ENCODE results near the gene CXCR5. TPM values are rescaled to one million over a fixed set of nuclear protein-coding genes. Genes with fewer than 3 reads are reported as not detected.

CXCR5 gene
- total and polyA plus RNA-seq, 10 of the 15 experiments (the other 5 are each of a cell fraction or from before 2014, with no cell fraction given) = 0.03 to 0.63 (median 0.25) TPM

GRCh38 chr11:118939404-118939915, 55.8 kb downstream of the CXCR5 start (continued):
- TF ChIP-seq, protein P1, sequence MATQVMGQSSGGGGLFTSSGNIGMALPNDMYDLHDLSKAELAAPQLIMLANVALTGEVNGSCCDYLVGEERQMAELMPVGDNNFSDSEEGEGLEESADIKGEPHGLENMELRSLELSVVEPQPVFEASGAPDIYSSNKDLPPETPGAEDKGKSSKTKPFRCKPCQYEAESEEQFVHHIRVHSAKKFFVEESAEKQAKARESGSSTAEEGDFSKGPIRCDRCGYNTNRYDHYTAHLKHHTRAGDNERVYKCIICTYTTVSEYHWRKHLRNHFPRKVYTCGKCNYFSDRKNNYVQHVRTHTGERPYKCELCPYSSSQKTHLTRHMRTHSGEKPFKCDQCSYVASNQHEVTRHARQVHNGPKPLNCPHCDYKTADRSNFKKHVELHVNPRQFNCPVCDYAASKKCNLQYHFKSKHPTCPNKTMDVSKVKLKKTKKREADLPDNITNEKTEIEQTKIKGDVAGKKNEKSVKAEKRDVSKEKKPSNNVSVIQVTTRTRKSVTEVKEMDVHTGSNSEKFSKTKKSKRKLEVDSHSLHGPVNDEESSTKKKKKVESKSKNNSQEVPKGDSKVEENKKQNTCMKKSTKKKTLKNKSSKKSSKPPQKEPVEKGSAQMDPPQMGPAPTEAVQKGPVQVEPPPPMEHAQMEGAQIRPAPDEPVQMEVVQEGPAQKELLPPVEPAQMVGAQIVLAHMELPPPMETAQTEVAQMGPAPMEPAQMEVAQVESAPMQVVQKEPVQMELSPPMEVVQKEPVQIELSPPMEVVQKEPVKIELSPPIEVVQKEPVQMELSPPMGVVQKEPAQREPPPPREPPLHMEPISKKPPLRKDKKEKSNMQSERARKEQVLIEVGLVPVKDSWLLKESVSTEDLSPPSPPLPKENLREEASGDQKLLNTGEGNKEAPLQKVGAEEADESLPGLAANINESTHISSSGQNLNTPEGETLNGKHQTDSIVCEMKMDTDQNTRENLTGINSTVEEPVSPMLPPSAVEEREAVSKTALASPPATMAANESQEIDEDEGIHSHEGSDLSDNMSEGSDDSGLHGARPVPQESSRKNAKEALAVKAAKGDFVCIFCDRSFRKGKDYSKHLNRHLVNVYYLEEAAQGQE (IDR thresholded peaks at IDR 0.05; ENCODE audit: low read depth, low read length) = no peak
- TF ChIP-seq MEF2B (IDR thresholded peaks at IDR 0.05; ENCODE audit: partially characterized antibody, poor library complexity, severe bottlenecking) (no peak), TCF3 (IDR thresholded peaks at IDR 0.05; ENCODE audit: borderline replicate concordance, insufficient read depth, low read depth, low read length) (no peak), POU2F2 (IDR thresholded peaks at IDR 0.05; ENCODE audit: borderline replicate concordance, low read depth, low read length) (no peak), CREM (IDR thresholded peaks at IDR 0.05; ENCODE audit: low read depth) (no peak), E2F8 (IDR thresholded peaks at IDR 0.05; ENCODE audit: low read depth, partially characterized antibody) (no peak), ZNF207 (IDR thresholded peaks at IDR 0.05; ENCODE audit: borderline replicate concordance) (no peak)
